WTC11 (cell line): ENCODE measurements around the gene ECE1. TPM values are rescaled to one million over a fixed set of nuclear protein-coding genes. Genes with fewer than 3 reads are reported as not detected.
A peak's percentile ranks its signal among the peaks of the same experiment; 100 is the strongest.

ENCODE experiments used
- ATAC-seq: fragments of 200-7000 bp; cut with Tn5 transposase; 2 replicates; pipeline ENCODE4 v1.10.0; 2021; ENCODE audit warnings: mild to moderate bottlenecking, moderate library complexity
- CTCF ChIA-PET: fragments of 300-600 bp; sonication (Branson Sonifier 250); formaldehyde crosslinking; loops from one replicate; lab custom pipeline; 2021; ENCODE audit warnings: antibody characterized with exemption; lab: Charles Lee
- POLR2A ChIA-PET: fragments of 350-600 bp; sonication (Branson Sonifier 250); formaldehyde crosslinking; loops from one replicate; lab custom pipeline; 2021; ENCODE audit warnings: antibody characterized with exemption; lab: Charles Lee
- DNase-seq: peaks from one replicate; pipeline ENCODE4 v3.0.0; 2021; ENCODE audit warnings: low spot score
- H3K27ac Mint-ChIP-seq: 2 replicates; pipeline ENCODE4 v1.8.0; 2021; ENCODE audit warnings: mixed read lengths
- H3K27me3 Mint-ChIP-seq: 2 replicates; pipeline ENCODE4 v1.8.0; 2021; ENCODE audit warnings: low read depth, mild to moderate bottlenecking, moderate library complexity, mixed read lengths
- H3K36me3 Mint-ChIP-seq: 2 replicates; pipeline ENCODE4 v1.8.0; 2021; ENCODE audit warnings: mixed read lengths
- H3K4me1 Mint-ChIP-seq: 2 replicates; pipeline ENCODE4 v1.8.0; 2022; ENCODE audit warnings: mixed read lengths
- H3K4me3 Mint-ChIP-seq: 2 replicates; pipeline ENCODE4 v1.8.0; 2021; ENCODE audit warnings: mild to moderate bottlenecking, moderate library complexity, mixed read lengths
- H3K9me3 Mint-ChIP-seq: 2 replicates; pipeline ENCODE4 v1.8.0; 2021; ENCODE audit warnings: mixed read lengths
- ATF2 ChIP-seq: sonication (generic); formaldehyde crosslinking; IDR thresholded peaks from 2 replicates; pipeline ENCODE4 v1.8.1; 2022; ENCODE audit warnings: low read depth, missing genetic modification reagents, borderline replicate concordance
- CBFB ChIP-seq: sonication (generic); formaldehyde crosslinking; IDR thresholded peaks from 2 replicates; pipeline ENCODE4 v1.8.1; 2022; ENCODE audit warnings: mild to moderate bottlenecking, low read depth, missing genetic modification reagents
- CDX4 ChIP-seq: fragments of 250-450 bp; sonication (Bioruptor Pico); IDR thresholded peaks from 2 replicates; pipeline ENCODE4 v1.9.0; 2021; ENCODE audit warnings: moderate library complexity, mild to moderate bottlenecking, inconsistent platforms, borderline replicate concordance
- CTCF ChIP-seq: fragments of 200-600 bp; IDR thresholded peaks from 2 replicates; pipeline ENCODE4 v1.8.0; 2022; ENCODE audit warnings: antibody characterized with exemption
- E2F5 ChIP-seq: sonication (generic); formaldehyde crosslinking; IDR thresholded peaks from 2 replicates; pipeline ENCODE4 v1.8.1; 2022; ENCODE audit warnings: mild to moderate bottlenecking, moderate library complexity, missing genetic modification reagents
- ERG ChIP-seq: fragments of 250-450 bp; sonication (Bioruptor Pico); IDR thresholded peaks from 2 replicates; pipeline ENCODE4 v1.8.0; 2021; ENCODE audit warnings: mild to moderate bottlenecking
- FOXJ3 ChIP-seq: sonication (generic); formaldehyde crosslinking; IDR thresholded peaks from 2 replicates; pipeline ENCODE4 v1.9.0; 2021; ENCODE audit warnings: missing genetic modification reagents, mild to moderate bottlenecking, borderline replicate concordance
- FOXK1 ChIP-seq: sonication (generic); formaldehyde crosslinking; IDR thresholded peaks from 2 replicates; pipeline ENCODE4 v1.8.0; 2022; ENCODE audit warnings: mild to moderate bottlenecking, moderate library complexity, missing genetic modification reagents
- GTF2I ChIP-seq: fragments of 250-450 bp; sonication (Bioruptor Pico); conservative IDR thresholded peaks from 2 replicates; pipeline ENCODE4 v1.4.0; 2021; ENCODE audit warnings: mild to moderate bottlenecking
- HMGA2 ChIP-seq: fragments of 250-450 bp; sonication (Bioruptor Pico); IDR thresholded peaks from 2 replicates; pipeline ENCODE4 v1.4.0; 2021; ENCODE audit warnings: mild to moderate bottlenecking, moderate library complexity
- MYBL2 ChIP-seq: sonication (generic); formaldehyde crosslinking; IDR thresholded peaks from 2 replicates; pipeline ENCODE4 v1.8.1; 2023; ENCODE audit warnings: mild to moderate bottlenecking, moderate library complexity, missing genetic modification reagents
- NFYB ChIP-seq: sonication (generic); formaldehyde crosslinking; conservative IDR thresholded peaks from 2 replicates; pipeline ENCODE4 v1.8.0; 2022; ENCODE audit warnings: low read depth, missing genetic modification reagents
- SP1 ChIP-seq: sonication (generic); formaldehyde crosslinking; conservative IDR thresholded peaks from 2 replicates; pipeline ENCODE4 v1.8.1; 2022; ENCODE audit warnings: missing genetic modification reagents
- TCF7 ChIP-seq: sonication (generic); formaldehyde crosslinking; IDR thresholded peaks from 2 replicates; pipeline ENCODE4 v1.8.0; 2022; ENCODE audit warnings: mild to moderate bottlenecking, low read depth, missing genetic modification reagents, moderate library complexity
- TEAD1 ChIP-seq: sonication (generic); formaldehyde crosslinking; IDR thresholded peaks from 2 replicates; pipeline ENCODE4 v1.8.0; 2022; ENCODE audit warnings: mild to moderate bottlenecking, missing genetic modification reagents
- ZBTB21 ChIP-seq: sonication (generic); formaldehyde crosslinking; IDR thresholded peaks from 2 replicates; pipeline ENCODE4 v1.8.1; 2023; ENCODE audit warnings: mild to moderate bottlenecking, missing genetic modification reagents, borderline replicate concordance
- ZNF138 ChIP-seq: sonication (generic); formaldehyde crosslinking; conservative IDR thresholded peaks from 2 replicates; pipeline ENCODE4 v1.8.1; 2022; ENCODE audit warnings: mild to moderate bottlenecking, moderate library complexity, missing genetic modification reagents
- ZNF219 ChIP-seq: sonication (generic); formaldehyde crosslinking; IDR thresholded peaks from 2 replicates; pipeline ENCODE4 v1.8.0; 2023; ENCODE audit warnings: missing genetic modification reagents, mild to moderate bottlenecking, borderline replicate concordance
- ZNF416 ChIP-seq: fragments of 250-450 bp; sonication (Bioruptor Pico); IDR thresholded peaks from 2 replicates; pipeline ENCODE4 v1.9.0; 2021; ENCODE audit warnings: mild to moderate bottlenecking, inconsistent platforms
- ZNF512 ChIP-seq: sonication (generic); formaldehyde crosslinking; IDR thresholded peaks from 2 replicates; pipeline ENCODE4 v1.8.1; 2022; ENCODE audit warnings: missing genetic modification reagents, borderline replicate concordance
- total RNA-seq: library from RNA; stranded (reverse); gene quantifications from 3 replicates; pipeline ENCODE4 v1.2.3, GENCODE V29; 2021

The ECE1 gene
- total RNA-seq, 1 experiment from 2014 or later, result 45.0 TPM

- TF ChIP-seq ZNF512 (CRISPR knock-in tag), result no peak
- no peak for TF ChIP-seq FOXK1
- no peak for TF ChIP-seq CBFB (CRISPR knock-in tag)
- TF ChIP-seq CDX4 (CRISPR knock-in tag), result no peak
- TF ChIP-seq ERG (CRISPR knock-in tag), result no peak
- no peak for TF ChIP-seq HMGA2 (CRISPR knock-in tag)
- no peak for TF ChIP-seq ZBTB21 (CRISPR knock-in tag)
Observed at GRCh38 chr1:21297975-21298374, 7.7 kb upstream of the ECE1 start (continued).

- H3K36me3 Mint-ChIP-seq, result no peaks in the 10 kb centered on the region
- DNase-seq (no peak), ATAC-seq (no peak)
- no peaks in the 10 kb centered on the region for H3K9me3 Mint-ChIP-seq
- peaks cover 27% of the 10 kb centered on the region for H3K4me1 Mint-ChIP-seq
- ChIA-PET CTCF (interaction anchor here (0.8 to 13.5 kb wide), 2 partner anchors 26 to 72 kb away, joined by 3 to 125 read pairs; no protein-coding TSS in a partner anchor), POLR2A (no interaction called here)
- no peak overlapping the region for H3K27ac Mint-ChIP-seq
- TF ChIP-seq GTF2I (CRISPR knock-in tag) (no peak), ATF2 (CRISPR knock-in tag) (no peak), TCF7 (CRISPR knock-in tag) (no peak), FOXJ3 (CRISPR knock-in tag) (no peak), NFYB (no peak)
- no peaks in the 10 kb centered on the region for H3K27me3 Mint-ChIP-seq
- no peak overlapping the region for H3K4me3 Mint-ChIP-seq
Observed at GRCh38 chr1:21296509-21297354, 6.5 kb upstream of the ECE1 start.

GRCh38 chr1:21295545-21295944, 5.3 kb upstream of the ECE1 start:
- TF ChIP-seq SP1 (CRISPR knock-in tag), result no peak
- Mint-ChIP-seq H3K4me1 (peaks cover 37% of the 10 kb centered on the region), H3K9me3 (no peaks in the 10 kb centered on the region), H3K4me3 (no peak overlapping the region), H3K27me3 (no peaks in the 10 kb centered on the region), H3K36me3 (no peaks in the 10 kb centered on the region), H3K27ac (peak overlapping the region; percentile 19; the same call in 1 of the 2 replicates)
- POLR2A ChIA-PET, result no interaction called here
- CTCF ChIA-PET, result interaction anchor here (1.3 to 13.5 kb wide), 2 partner anchors 25 to 27 kb away, joined by 4 to 125 read pairs; no protein-coding TSS in a partner anchor
- ATAC-seq (no peak), DNase-seq (no peak)

- no peak overlapping the region for H3K27ac Mint-ChIP-seq
- ATAC-seq (no peak), DNase-seq (no peak)
- no peaks in the 10 kb centered on the region for H3K27me3 Mint-ChIP-seq
- H3K4me3 Mint-ChIP-seq, result no peak overlapping the region
- POLR2A ChIA-PET, result no interaction called here
- H3K9me3 Mint-ChIP-seq, result no peaks in the 10 kb centered on the region
- H3K4me1 Mint-ChIP-seq, result peaks cover 38% of the 10 kb centered on the region
- CTCF ChIA-PET, result interaction anchor here (1.3 to 13.5 kb wide), 3 partner anchors 24 to 73 kb away, joined by 4 to 125 read pairs (median 11); no protein-coding TSS in a partner anchor
- H3K36me3 Mint-ChIP-seq, result no peaks in the 10 kb centered on the region
- TF ChIP-seq NFYB, result no peak
- no peak for TF ChIP-seq ZNF512 (CRISPR knock-in tag)
- no peak for TF ChIP-seq ZNF416 (CRISPR knock-in tag)
- TF ChIP-seq TEAD1 (CRISPR knock-in tag), result no peak
- TF ChIP-seq E2F5 (CRISPR knock-in tag), result no peak
- TF ChIP-seq MYBL2 (CRISPR knock-in tag), result no peak
- no peak for TF ChIP-seq CTCF
- no peak for TF ChIP-seq ZNF138
- no peak for TF ChIP-seq ZNF219 (CRISPR knock-in tag)
Observed at GRCh38 chr1:21295002-21295401, 4.7 kb upstream of the ECE1 start.
